K562 (cell line): ENCODE data around the gene NPFFR1. TPM values are rescaled to one million over a fixed set of nuclear protein-coding genes. Genes with fewer than 3 reads are reported as not detected.
A peak's percentile ranks its signal among the peaks of the same experiment; 100 is the strongest.

Experiments
- ATF7 ChIP-seq: fragments of 450-650 bp; IDR thresholded peaks from 2 replicates; pipeline ENCODE4 v1.7.1; 2014; ENCODE audit warnings: mild to moderate bottlenecking, moderate library complexity
- BCOR ChIP-seq: fragments of 450-650 bp; IDR thresholded peaks from 2 replicates; pipeline ENCODE4 v1.6.1; 2016
- CHD2 ChIP-seq: IDR thresholded peaks from 2 replicates; pipeline ENCODE4 v1.6.1; 2011; ENCODE audit warnings: low read depth, low read length
- CREBBP ChIP-seq: IDR thresholded peaks from one replicate; pipeline ENCODE4 v1.6.1; 2012; ENCODE audit warnings: low read depth, mild to moderate bottlenecking, control low read depth, inconsistent platforms, low read length
- DLX4 ChIP-seq: fragments of 250-450 bp; sonication (Bioruptor Pico); IDR thresholded peaks from 2 replicates; pipeline ENCODE4 v1.6.1; 2021; ENCODE audit warnings: mild to moderate bottlenecking
- ELF4 ChIP-seq: fragments of 450-650 bp; formaldehyde crosslinking; IDR thresholded peaks from 2 replicates; pipeline ENCODE4 v1.4.0; 2022; ENCODE audit warnings: missing genetic modification characterization
- ESRRB ChIP-seq: fragments of 250-450 bp; sonication (Bioruptor Pico); IDR thresholded peaks from 2 replicates; pipeline ENCODE4 v1.5.0; 2020; ENCODE audit warnings: mild to moderate bottlenecking, moderate library complexity, borderline replicate concordance
- ETS2 ChIP-seq: IDR thresholded peaks from 2 replicates; pipeline ENCODE4 v1.6.1; 2016; ENCODE audit warnings: borderline replicate concordance, missing genetic modification characterization, mild to moderate bottlenecking, moderate library complexity, missing compliant biosample characterization; ENCODE audit not compliant: poor library complexity, severe bottlenecking
- ETV6 ChIP-seq, 3 experiments: fragments of 150-350 bp in 1 of 3; sonication (generic) in 1 of 3; formaldehyde crosslinking in 1 of 3; IDR thresholded peaks; 2 replicates each; pipeline versions ENCODE4 v1.6.1 to v1.8.0; 2014 to 2022; ENCODE audit warnings: borderline replicate concordance in 2 of 3, low read depth in 2 of 3, antibody characterized with exemption in 1 of 3, low read length in 1 of 3, mild to moderate bottlenecking in 1 of 3, missing genetic modification reagents in 1 of 3
- FOXP4 ChIP-seq: sonication (generic); formaldehyde crosslinking; IDR thresholded peaks from 2 replicates; pipeline ENCODE4 v1.8.0; 2022; ENCODE audit warnings: mild to moderate bottlenecking, missing genetic modification reagents, borderline replicate concordance
- GABPB1 ChIP-seq: sonication (generic); formaldehyde crosslinking; IDR thresholded peaks from 2 replicates; pipeline ENCODE4 v1.8.0; 2022; ENCODE audit warnings: mild to moderate bottlenecking, missing genetic modification reagents
- HDAC2 ChIP-seq: fragments of 450-650 bp; IDR thresholded peaks from 2 replicates; pipeline ENCODE4 v1.6.1; 2016; ENCODE audit warnings: mild to moderate bottlenecking
- JUNB ChIP-seq: fragments of 450-650 bp; formaldehyde crosslinking; conservative IDR thresholded peaks from 2 replicates; pipeline ENCODE4 v1.4.0; 2020; ENCODE audit warnings: mild to moderate bottlenecking
- KLF16 ChIP-seq: IDR thresholded peaks from 2 replicates; pipeline ENCODE4 v1.6.1; 2016; ENCODE audit warnings: antibody characterized with exemption
- MIER1 ChIP-seq: fragments of 450-650 bp; IDR thresholded peaks from 2 replicates; pipeline ENCODE4 v1.6.1; 2016; ENCODE audit warnings: antibody characterized with exemption, mild to moderate bottlenecking, low read depth
- NKRF ChIP-seq: fragments of 450-650 bp; IDR thresholded peaks from 2 replicates; pipeline ENCODE4 v1.6.1; 2016; ENCODE audit warnings: borderline replicate concordance
- PML ChIP-seq: IDR thresholded peaks from 2 replicates; pipeline ENCODE4 v1.6.1; 2012; ENCODE audit warnings: low read length, inconsistent platforms
- RBBP5 ChIP-seq: fragments of 200-600 bp; sonication (generic); IDR thresholded peaks from 2 replicates; pipeline ENCODE4 v1.6.1; 2012; ENCODE audit warnings: borderline replicate concordance, mild to moderate bottlenecking, low read length, control low read depth, inconsistent platforms; ENCODE audit not compliant: insufficient read depth, poor library complexity, severe bottlenecking
- SOX6 ChIP-seq: fragments of 450-650 bp; IDR thresholded peaks from 2 replicates; pipeline ENCODE4 v1.6.1; 2014; ENCODE audit warnings: mild to moderate bottlenecking
- SPI1 ChIP-seq: IDR thresholded peaks from 2 replicates; pipeline ENCODE4 v1.6.1; 2011; ENCODE audit warnings: low read depth, low read length, control low read depth, borderline replicate concordance
- TOE1 ChIP-seq, 2 experiments: fragments of 450-650 bp in 1 of 2; sonication (generic) in 1 of 2; formaldehyde crosslinking in 1 of 2; IDR thresholded peaks; 2 replicates each; pipeline versions ENCODE4 v1.7.1 to v1.8.0; 2016 to 2022; ENCODE audit warnings: borderline replicate concordance in 2 of 2, mild to moderate bottlenecking in 2 of 2, antibody characterized with exemption in 1 of 2, inconsistent platforms in 1 of 2, low read depth in 1 of 2, missing genetic modification reagents in 1 of 2, moderate library complexity in 1 of 2
- ZKSCAN8 ChIP-seq: fragments of 200-800 bp; sonication (Bioruptor generic); IDR thresholded peaks from 2 replicates; pipeline ENCODE4 v1.6.1; 2016; ENCODE audit warnings: missing genetic modification characterization, missing compliant biosample characterization
- ZNF121 ChIP-seq: sonication (generic); formaldehyde crosslinking; conservative IDR thresholded peaks from 2 replicates; pipeline ENCODE4 v1.8.0; 2022; ENCODE audit warnings: missing genetic modification reagents
- polyA plus RNA-seq, 8 experiments: library from polyadenylated mRNA; depleted of rRNA in 4 of 8; stranded (reverse) in 5 of 8; unstranded in 3 of 8; fragments of >200 nt; fragmentation: Nextera tagmentation in 2 of 8; fragmentation: Illumina TruSeq in 1 of 8; extraction: Ambion mirVana in 2 of 8; extraction: Trizol in 1 of 8; gene quantifications; 2 replicates each; pipeline versions ENCODE4 v1.2.1 to v1.2.3, GENCODE V29; 2011 to 2014; ENCODE audit warnings: inconsistent platforms in 1 of 8, missing spikeins in 1 of 8
- total RNA-seq, 7 experiments: library from RNA; depleted of rRNA in 6 of 7; stranded (reverse); fragments of >200 nt in 6 of 7; fragmentation: Illumina TruSeq in 2 of 7; extraction: Trizol in 2 of 7; gene quantifications; 2 replicates each; pipeline versions ENCODE4 v1.2.1 to v1.2.3, GENCODE V29; 2011 to 2021; ENCODE audit warnings: low replicate concordance in 1 of 7

NPFFR1 gene
- total and polyA plus RNA-seq, 9 of the 15 experiments (the other 6 are each of a cell fraction or from before 2014, with no cell fraction given) = under 0.01 TPM; not detected in 8

- TF ChIP-seq DLX4 (CRISPR knock-in tag) (no peak), PML (0 out of 2 replicates have a peak, but pooled peaks have one; percentile 28), RBBP5 (peak; percentile 89), KLF16 (no peak), NKRF (peak; percentile 20; the same call in 1 of the 2 replicates), MIER1 (no peak), ZNF121 (CRISPR knock-in tag) (no peak), ETS2 (no peak), FOXP4 (no peak), TOE1 (IDR thresholded peaks at IDR 0.05; ENCODE audit: borderline replicate concordance) (no peak), TOE1 (CRISPR knock-in tag; IDR thresholded peaks at IDR 0.05; ENCODE audit: borderline replicate concordance, low read depth) (0 out of 2 replicates have a peak, but pooled peaks have one; percentile 25), GABPB1 (CRISPR knock-in tag) (no peak), JUNB (peak; percentile 71; the same call in 1 of the 2 replicates), ETV6 (IDR thresholded peaks at IDR 0.05; ENCODE audit: borderline replicate concordance in 1 of 2, low read depth in 2 of 2, low read length in 1 of 2) (no peak), ETV6 (CRISPR knock-in tag; IDR thresholded peaks at IDR 0.05; ENCODE audit: borderline replicate concordance) (no peak), SOX6 (peak; percentile 71; the same call in 1 of the 2 replicates), SPI1 (peak; percentile 35; the same call in 1 of the 2 replicates), ATF7 (peak; percentile 99), ESRRB (no peak), ELF4 (CRISPR knock-in tag) (no peak), HDAC2 (0 out of 2 replicates have a peak, but pooled peaks have one; percentile 64), CHD2 (no peak), ZKSCAN8 (no peak), BCOR (no peak; the same call in 1 of the 2 replicates), CREBBP (no peak)
Measured at GRCh38 chr10:70232155-70232858, 51.5 kb downstream of the NPFFR1 start (continued).
